ENCODE results near the gene UNKL.
A peak's percentile ranks its signal among the peaks of the same experiment; 100 is the strongest.

Gene UNKL

DNA sequence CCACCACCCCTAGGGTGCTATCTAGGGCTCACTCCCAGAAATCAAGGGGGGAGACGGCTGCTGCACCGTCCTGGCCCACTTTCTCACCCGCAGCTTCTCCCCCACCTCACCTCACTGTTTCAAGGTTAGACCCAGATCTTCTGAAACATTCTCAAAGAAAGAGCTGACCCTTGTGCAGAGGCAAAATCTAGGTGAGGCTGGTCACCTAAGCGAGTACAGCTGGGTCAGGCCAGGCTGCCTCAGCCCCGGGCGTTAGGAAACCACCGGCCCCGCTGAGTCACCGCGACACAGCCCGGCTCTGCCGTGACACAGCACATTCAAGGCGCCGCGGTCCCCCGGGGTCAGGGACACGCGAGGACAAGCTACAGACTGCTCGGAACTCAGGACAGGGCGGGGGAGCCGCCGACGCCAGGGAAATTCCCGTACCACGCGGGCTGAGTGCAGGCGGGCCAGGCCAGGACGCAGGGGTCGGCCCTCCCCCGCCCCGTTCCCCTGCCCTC, 35.6 kb downstream of the UNKL start (continued):
- TF ChIP-seq, protein P1, sequence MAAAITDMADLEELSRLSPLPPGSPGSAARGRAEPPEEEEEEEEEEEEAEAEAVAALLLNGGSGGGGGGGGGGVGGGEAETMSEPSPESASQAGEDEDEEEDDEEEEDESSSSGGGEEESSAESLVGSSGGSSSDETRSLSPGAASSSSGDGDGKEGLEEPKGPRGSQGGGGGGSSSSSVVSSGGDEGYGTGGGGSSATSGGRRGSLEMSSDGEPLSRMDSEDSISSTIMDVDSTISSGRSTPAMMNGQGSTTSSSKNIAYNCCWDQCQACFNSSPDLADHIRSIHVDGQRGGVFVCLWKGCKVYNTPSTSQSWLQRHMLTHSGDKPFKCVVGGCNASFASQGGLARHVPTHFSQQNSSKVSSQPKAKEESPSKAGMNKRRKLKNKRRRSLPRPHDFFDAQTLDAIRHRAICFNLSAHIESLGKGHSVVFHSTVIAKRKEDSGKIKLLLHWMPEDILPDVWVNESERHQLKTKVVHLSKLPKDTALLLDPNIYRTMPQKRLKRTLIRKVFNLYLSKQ (tag by site-specific recombination; IDR thresholded peaks at IDR 0.05; ENCODE audit: borderline replicate concordance), result no peak
- TF ChIP-seq ZNF658 (tag by site-specific recombination; IDR thresholded peaks at IDR 0.05) (no peak), ZNF121 (tag by site-specific recombination; IDR thresholded peaks at IDR 0.05) (no peak), ZSCAN4 (tag by site-specific recombination; IDR thresholded peaks at IDR 0.05) (no peak; the same call in 1 of the 2 replicates), ZNF114 (tag by site-specific recombination; IDR thresholded peaks at IDR 0.05) (no peak), ZNF600 (tag by site-specific recombination; IDR thresholded peaks at IDR 0.05) (peak; percentile 91), ZBTB10 (tag by site-specific recombination; IDR thresholded peaks at IDR 0.05) (no peak), ZBTB20 (tag by site-specific recombination; IDR thresholded peaks at IDR 0.05) (0 out of 2 replicates have a peak, but pooled peaks have one; percentile 33), REPIN1 (tag by site-specific recombination; IDR thresholded peaks at IDR 0.05; ENCODE audit: low read depth) (no peak), ZIC2 (tag by site-specific recombination; IDR thresholded peaks at IDR 0.05) (peak; percentile 46; the same call in 1 of the 2 replicates), ZNF701 (tag by site-specific recombination; IDR thresholded peaks at IDR 0.05) (no peak), KLF1 (tag by site-specific recombination; IDR thresholded peaks at IDR 0.05) (no peak), ZFP3 (tag by site-specific recombination; IDR thresholded peaks at IDR 0.05; ENCODE audit: low read depth) (no peak), ZNF549 (tag by site-specific recombination; IDR thresholded peaks at IDR 0.05) (no peak), HOXD13 (CRISPR knock-in tag; IDR thresholded peaks at IDR 0.05; ENCODE audit: borderline replicate concordance) (no peak), ZNF626 (tag by site-specific recombination; IDR thresholded peaks at IDR 0.05) (no peak), ZBTB1 (tag by site-specific recombination; IDR thresholded peaks at IDR 0.05) (peak; percentile 44; the same call in 1 of the 2 replicates), ZNF544 (tag by site-specific recombination; IDR thresholded peaks at IDR 0.05) (no peak), ZNF426 (tag by site-specific recombination; IDR thresholded peaks at IDR 0.05) (no peak)
- TF ChIP-seq, protein P2, sequence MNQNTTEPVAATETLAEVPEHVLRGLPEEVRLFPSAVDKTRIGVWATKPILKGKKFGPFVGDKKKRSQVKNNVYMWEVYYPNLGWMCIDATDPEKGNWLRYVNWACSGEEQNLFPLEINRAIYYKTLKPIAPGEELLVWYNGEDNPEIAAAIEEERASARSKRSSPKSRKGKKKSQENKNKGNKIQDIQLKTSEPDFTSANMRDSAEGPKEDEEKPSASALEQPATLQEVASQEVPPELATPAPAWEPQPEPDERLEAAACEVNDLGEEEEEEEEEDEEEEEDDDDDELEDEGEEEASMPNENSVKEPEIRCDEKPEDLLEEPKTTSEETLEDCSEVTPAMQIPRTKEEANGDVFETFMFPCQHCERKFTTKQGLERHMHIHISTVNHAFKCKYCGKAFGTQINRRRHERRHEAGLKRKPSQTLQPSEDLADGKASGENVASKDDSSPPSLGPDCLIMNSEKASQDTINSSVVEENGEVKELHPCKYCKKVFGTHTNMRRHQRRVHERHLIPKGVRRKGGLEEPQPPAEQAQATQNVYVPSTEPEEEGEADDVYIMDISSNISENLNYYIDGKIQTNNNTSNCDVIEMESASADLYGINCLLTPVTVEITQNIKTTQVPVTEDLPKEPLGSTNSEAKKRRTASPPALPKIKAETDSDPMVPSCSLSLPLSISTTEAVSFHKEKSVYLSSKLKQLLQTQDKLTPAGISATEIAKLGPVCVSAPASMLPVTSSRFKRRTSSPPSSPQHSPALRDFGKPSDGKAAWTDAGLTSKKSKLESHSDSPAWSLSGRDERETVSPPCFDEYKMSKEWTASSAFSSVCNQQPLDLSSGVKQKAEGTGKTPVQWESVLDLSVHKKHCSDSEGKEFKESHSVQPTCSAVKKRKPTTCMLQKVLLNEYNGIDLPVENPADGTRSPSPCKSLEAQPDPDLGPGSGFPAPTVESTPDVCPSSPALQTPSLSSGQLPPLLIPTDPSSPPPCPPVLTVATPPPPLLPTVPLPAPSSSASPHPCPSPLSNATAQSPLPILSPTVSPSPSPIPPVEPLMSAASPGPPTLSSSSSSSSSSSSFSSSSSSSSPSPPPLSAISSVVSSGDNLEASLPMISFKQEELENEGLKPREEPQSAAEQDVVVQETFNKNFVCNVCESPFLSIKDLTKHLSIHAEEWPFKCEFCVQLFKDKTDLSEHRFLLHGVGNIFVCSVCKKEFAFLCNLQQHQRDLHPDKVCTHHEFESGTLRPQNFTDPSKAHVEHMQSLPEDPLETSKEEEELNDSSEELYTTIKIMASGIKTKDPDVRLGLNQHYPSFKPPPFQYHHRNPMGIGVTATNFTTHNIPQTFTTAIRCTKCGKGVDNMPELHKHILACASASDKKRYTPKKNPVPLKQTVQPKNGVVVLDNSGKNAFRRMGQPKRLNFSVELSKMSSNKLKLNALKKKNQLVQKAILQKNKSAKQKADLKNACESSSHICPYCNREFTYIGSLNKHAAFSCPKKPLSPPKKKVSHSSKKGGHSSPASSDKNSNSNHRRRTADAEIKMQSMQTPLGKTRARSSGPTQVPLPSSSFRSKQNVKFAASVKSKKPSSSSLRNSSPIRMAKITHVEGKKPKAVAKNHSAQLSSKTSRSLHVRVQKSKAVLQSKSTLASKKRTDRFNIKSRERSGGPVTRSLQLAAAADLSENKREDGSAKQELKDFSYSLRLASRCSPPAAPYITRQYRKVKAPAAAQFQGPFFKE (tag by site-specific recombination; IDR thresholded peaks at IDR 0.05; ENCODE audit: borderline replicate concordance), result no peak
- TF ChIP-seq, protein P3, sequence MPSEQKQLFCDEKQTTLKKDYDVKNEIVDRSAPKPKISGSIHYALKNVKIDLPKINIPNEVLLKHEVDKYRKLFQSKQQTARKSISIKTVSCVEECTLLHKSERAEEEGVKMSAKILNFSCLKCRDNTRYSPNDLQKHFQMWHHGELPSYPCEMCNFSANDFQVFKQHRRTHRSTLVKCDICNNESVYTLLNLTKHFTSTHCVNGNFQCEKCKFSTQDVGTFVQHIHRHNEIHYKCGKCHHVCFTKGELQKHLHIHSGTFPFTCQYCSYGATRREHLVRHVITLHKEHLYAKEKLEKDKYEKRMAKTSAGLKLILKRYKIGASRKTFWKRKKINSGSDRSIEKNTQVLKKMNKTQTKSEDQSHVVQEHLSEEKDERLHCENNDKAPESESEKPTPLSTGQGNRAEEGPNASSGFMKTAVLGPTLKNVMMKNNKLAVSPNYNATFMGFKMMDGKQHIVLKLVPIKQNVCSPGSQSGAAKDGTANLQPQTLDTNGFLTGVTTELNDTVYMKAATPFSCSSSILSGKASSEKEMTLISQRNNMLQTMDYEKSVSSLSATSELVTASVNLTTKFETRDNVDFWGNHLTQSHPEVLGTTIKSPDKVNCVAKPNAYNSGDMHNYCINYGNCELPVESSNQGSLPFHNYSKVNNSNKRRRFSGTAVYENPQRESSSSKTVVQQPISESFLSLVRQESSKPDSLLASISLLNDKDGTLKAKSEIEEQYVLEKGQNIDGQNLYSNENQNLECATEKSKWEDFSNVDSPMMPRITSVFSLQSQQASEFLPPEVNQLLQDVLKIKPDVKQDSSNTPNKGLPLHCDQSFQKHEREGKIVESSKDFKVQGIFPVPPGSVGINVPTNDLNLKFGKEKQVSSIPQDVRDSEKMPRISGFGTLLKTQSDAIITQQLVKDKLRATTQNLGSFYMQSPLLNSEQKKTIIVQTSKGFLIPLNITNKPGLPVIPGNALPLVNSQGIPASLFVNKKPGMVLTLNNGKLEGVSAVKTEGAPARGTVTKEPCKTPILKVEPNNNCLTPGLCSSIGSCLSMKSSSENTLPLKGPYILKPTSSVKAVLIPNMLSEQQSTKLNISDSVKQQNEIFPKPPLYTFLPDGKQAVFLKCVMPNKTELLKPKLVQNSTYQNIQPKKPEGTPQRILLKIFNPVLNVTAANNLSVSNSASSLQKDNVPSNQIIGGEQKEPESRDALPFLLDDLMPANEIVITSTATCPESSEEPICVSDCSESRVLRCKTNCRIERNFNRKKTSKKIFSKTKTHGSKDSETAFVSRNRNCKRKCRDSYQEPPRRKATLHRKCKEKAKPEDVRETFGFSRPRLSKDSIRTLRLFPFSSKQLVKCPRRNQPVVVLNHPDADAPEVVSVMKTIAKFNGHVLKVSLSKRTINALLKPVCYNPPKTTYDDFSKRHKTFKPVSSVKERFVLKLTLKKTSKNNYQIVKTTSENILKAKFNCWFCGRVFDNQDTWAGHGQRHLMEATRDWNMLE (tag by site-specific recombination; conservative IDR thresholded peaks at IDR 0.05; ENCODE audit: low read depth), result no peak
